ENCODE data around the gene FAM217A. TPM values are rescaled to one million over a fixed set of nuclear protein-coding genes. Genes with fewer than 3 reads are reported as not detected.
"Not testable (repeated sequence)": the region's sequence is repeated elsewhere in the genome, so short reads cannot be mapped to it uniquely, and the experiment has no call there.

Gene FAM217A
- total and polyA plus RNA-seq, 2 donors: under 0.01 to 0.05 TPM

GRCh38 chr6:4112366-4112765, 33.4 kb upstream of the FAM217A start:
- WGBS: over 99% methylated on average over 3 of the region's 3 CpGs
- Histone ChIP-seq H3K4me3 (ENCODE audit: low read length in 2 of 2) (no peak overlapping the region), H3K4me1 (ENCODE audit: control insufficient read depth in 2 of 2, insufficient read depth in 2 of 2, low read length in 2 of 2) (no peaks in the 10 kb centered on the region), H3K9me3 (ENCODE audit: control insufficient read depth in 2 of 2, insufficient read depth in 1 of 2, low read length in 1 of 2) (no peaks in the 10 kb centered on the region), H3K27me3 (ENCODE audit: control insufficient read depth in 2 of 2, insufficient read depth in 1 of 2, low read length in 1 of 2) (no peaks in the 10 kb centered on the region), H3K27ac (ENCODE audit: low read depth in 1 of 2, low read length in 1 of 2) (no peak overlapping the region), H3K36me3 (ENCODE audit: control insufficient read depth in 2 of 2, insufficient read depth in 2 of 2, low read length in 1 of 2) (peaks cover 9 to 20% of the 10 kb centered on the region in 2 donors)
- DNase-seq (ENCODE audit: low read depth in 6 of 9, low spot score in 9 of 9): no peak

- not testable (repeated sequence) for H3K4me1 ChIP-seq (ENCODE audit: control insufficient read depth in 2 of 2, insufficient read depth in 2 of 2, low read length in 2 of 2); H3K36me3 ChIP-seq (ENCODE audit: control insufficient read depth in 2 of 2, insufficient read depth in 2 of 2, low read length in 1 of 2); H3K27me3 ChIP-seq (ENCODE audit: control insufficient read depth in 2 of 2, insufficient read depth in 1 of 2, low read length in 1 of 2); H3K27ac ChIP-seq (ENCODE audit: low read depth in 1 of 2, low read length in 1 of 2); H3K9me3 ChIP-seq (ENCODE audit: control insufficient read depth in 2 of 2, insufficient read depth in 1 of 2, low read length in 1 of 2); DNase-seq (ENCODE audit: low read depth in 6 of 9, low spot score in 9 of 9); H3K4me3 ChIP-seq (ENCODE audit: low read length in 2 of 2)
- 88% methylated on average over 4 of the region's 4 CpGs for WGBS
These were observed 30.5 kb upstream of the FAM217A start for GRCh38 chr6:4109363-4109815.

GRCh38 chr6:4108561-4109093, 29.7 kb upstream of the FAM217A start:
- Histone ChIP-seq H3K36me3 (ENCODE audit: control insufficient read depth in 2 of 2, insufficient read depth in 2 of 2, low read length in 1 of 2) (no peaks in the 10 kb centered on the region), H3K9me3 (ENCODE audit: control insufficient read depth in 2 of 2, insufficient read depth in 1 of 2, low read length in 1 of 2) (no peaks in the 10 kb centered on the region), H3K27ac (ENCODE audit: low read depth in 1 of 2, low read length in 1 of 2) (no peak overlapping the region), H3K4me3 (ENCODE audit: low read length in 2 of 2) (no peak overlapping the region), H3K27me3 (ENCODE audit: control insufficient read depth in 2 of 2, insufficient read depth in 1 of 2, low read length in 1 of 2) (no peaks in the 10 kb centered on the region), H3K4me1 (ENCODE audit: control insufficient read depth in 2 of 2, insufficient read depth in 2 of 2, low read length in 2 of 2) (no peaks in the 10 kb centered on the region)
- WGBS: 94% methylated on average over 9 of the region's 9 CpGs
- no peak for DNase-seq (ENCODE audit: low read depth in 6 of 9, low spot score in 9 of 9)

GRCh38 chr6:4107873-4108272, 28.9 kb upstream of the FAM217A start:
- no peak overlapping the region for H3K4me3 ChIP-seq (ENCODE audit: low read length in 2 of 2)
- H3K9me3 ChIP-seq (ENCODE audit: control insufficient read depth in 2 of 2, insufficient read depth in 1 of 2, low read length in 1 of 2): no peaks in the 10 kb centered on the region
- no peak overlapping the region for H3K27ac ChIP-seq (ENCODE audit: low read depth in 1 of 2, low read length in 1 of 2)
- no peak for DNase-seq (ENCODE audit: low read depth in 6 of 9, low spot score in 9 of 9)
- WGBS: 97% methylated on average over 2 of the region's 2 CpGs
- no peaks in the 10 kb centered on the region for H3K4me1 ChIP-seq (ENCODE audit: control insufficient read depth in 2 of 2, insufficient read depth in 2 of 2, low read length in 2 of 2)
- H3K36me3 ChIP-seq (ENCODE audit: control insufficient read depth in 2 of 2, insufficient read depth in 2 of 2, low read length in 1 of 2): no peaks in the 10 kb centered on the region
- no peaks in the 10 kb centered on the region for H3K27me3 ChIP-seq (ENCODE audit: control insufficient read depth in 2 of 2, insufficient read depth in 1 of 2, low read length in 1 of 2)

- WGBS: 92% methylated on average over 4 of the region's 4 CpGs
- no peak for DNase-seq (ENCODE audit: low read depth in 6 of 9, low spot score in 9 of 9)
These were observed 27.1 kb upstream of the FAM217A start for GRCh38 chr6:4105980-4106536.

GRCh38 chr6:4103929-4104328, 25.0 kb upstream of the FAM217A start:
- no peaks in the 10 kb centered on the region for H3K36me3 ChIP-seq (ENCODE audit: control insufficient read depth in 2 of 2, insufficient read depth in 2 of 2, low read length in 1 of 2)
- no peak overlapping the region for H3K27ac ChIP-seq (ENCODE audit: low read depth in 1 of 2, low read length in 1 of 2)
- H3K4me1 ChIP-seq (ENCODE audit: control insufficient read depth in 2 of 2, insufficient read depth in 2 of 2, low read length in 2 of 2): no peaks in the 10 kb centered on the region
- H3K9me3 ChIP-seq (ENCODE audit: control insufficient read depth in 2 of 2, insufficient read depth in 1 of 2, low read length in 1 of 2): no peaks in the 10 kb centered on the region
- 97% methylated on average over 5 of the region's 5 CpGs for WGBS
- no peak overlapping the region for H3K4me3 ChIP-seq (ENCODE audit: low read length in 2 of 2)
- no peak for DNase-seq (ENCODE audit: low read depth in 6 of 9, low spot score in 9 of 9)
- no peaks in the 10 kb centered on the region for H3K27me3 ChIP-seq (ENCODE audit: control insufficient read depth in 2 of 2, insufficient read depth in 1 of 2, low read length in 1 of 2)

More at GRCh38 chr6:4105980-4106536, 27.1 kb upstream of the FAM217A start:
- no peak overlapping the region for H3K4me3 ChIP-seq (ENCODE audit: low read length in 2 of 2)
- no peaks in the 10 kb centered on the region for H3K9me3 ChIP-seq (ENCODE audit: control insufficient read depth in 2 of 2, insufficient read depth in 1 of 2, low read length in 1 of 2)
- H3K36me3 ChIP-seq (ENCODE audit: control insufficient read depth in 2 of 2, insufficient read depth in 2 of 2, low read length in 1 of 2): no peaks in the 10 kb centered on the region
- no peaks in the 10 kb centered on the region for H3K27me3 ChIP-seq (ENCODE audit: control insufficient read depth in 2 of 2, insufficient read depth in 1 of 2, low read length in 1 of 2)
- no peak overlapping the region for H3K27ac ChIP-seq (ENCODE audit: low read depth in 1 of 2, low read length in 1 of 2)
- H3K4me1 ChIP-seq (ENCODE audit: control insufficient read depth in 2 of 2, insufficient read depth in 2 of 2, low read length in 2 of 2): no peaks in the 10 kb centered on the region

- no peak for DNase-seq (ENCODE audit: low read depth in 6 of 9, low spot score in 9 of 9)
- Histone ChIP-seq H3K4me1 (ENCODE audit: control insufficient read depth in 2 of 2, insufficient read depth in 2 of 2, low read length in 2 of 2) (no peaks in the 10 kb centered on the region), H3K27me3 (ENCODE audit: control insufficient read depth in 2 of 2, insufficient read depth in 1 of 2, low read length in 1 of 2) (no peaks in the 10 kb centered on the region), H3K4me3 (ENCODE audit: low read length in 2 of 2) (no peak overlapping the region), H3K9me3 (ENCODE audit: control insufficient read depth in 2 of 2, insufficient read depth in 1 of 2, low read length in 1 of 2) (no peaks in the 10 kb centered on the region), H3K36me3 (ENCODE audit: control insufficient read depth in 2 of 2, insufficient read depth in 2 of 2, low read length in 1 of 2) (no peaks in the 10 kb centered on the region), H3K27ac (ENCODE audit: low read depth in 1 of 2, low read length in 1 of 2) (no peak overlapping the region)
- WGBS: 96% methylated on average over 6 of the region's 6 CpGs
These were observed 23.8 kb upstream of the FAM217A start for GRCh38 chr6:4102687-4103244.

GRCh38 chr6:4101298-4101697, 22.4 kb upstream of the FAM217A start:
- DNase-seq (ENCODE audit: low read depth in 6 of 9, low spot score in 9 of 9): no peak
- Histone ChIP-seq H3K4me1 (ENCODE audit: control insufficient read depth in 2 of 2, insufficient read depth in 2 of 2, low read length in 2 of 2) (no peaks in the 10 kb centered on the region), H3K4me3 (ENCODE audit: low read length in 2 of 2) (no peak overlapping the region), H3K9me3 (ENCODE audit: control insufficient read depth in 2 of 2, insufficient read depth in 1 of 2, low read length in 1 of 2) (no peaks in the 10 kb centered on the region), H3K27ac (ENCODE audit: low read depth in 1 of 2, low read length in 1 of 2) (no peak overlapping the region), H3K36me3 (ENCODE audit: control insufficient read depth in 2 of 2, insufficient read depth in 2 of 2, low read length in 1 of 2) (no peaks in the 10 kb centered on the region), H3K27me3 (ENCODE audit: control insufficient read depth in 2 of 2, insufficient read depth in 1 of 2, low read length in 1 of 2) (no peaks in the 10 kb centered on the region)
- 80% methylated on average over 3 of the region's 3 CpGs for WGBS

GRCh38 chr6:4100655-4101054, 21.7 kb upstream of the FAM217A start:
- no peak overlapping the region for H3K4me3 ChIP-seq (ENCODE audit: low read length in 2 of 2)
- WGBS: 72% methylated on average over 5 of the region's 5 CpGs
- no peaks in the 10 kb centered on the region for H3K4me1 ChIP-seq (ENCODE audit: control insufficient read depth in 2 of 2, insufficient read depth in 2 of 2, low read length in 2 of 2)
- no peak for DNase-seq (ENCODE audit: low read depth in 6 of 9, low spot score in 9 of 9)
- no peak overlapping the region for H3K27ac ChIP-seq (ENCODE audit: low read depth in 1 of 2, low read length in 1 of 2)
- H3K36me3 ChIP-seq (ENCODE audit: control insufficient read depth in 2 of 2, insufficient read depth in 2 of 2, low read length in 1 of 2): no peaks in the 10 kb centered on the region
- H3K27me3 ChIP-seq (ENCODE audit: control insufficient read depth in 2 of 2, insufficient read depth in 1 of 2, low read length in 1 of 2): no peaks in the 10 kb centered on the region
- H3K9me3 ChIP-seq (ENCODE audit: control insufficient read depth in 2 of 2, insufficient read depth in 1 of 2, low read length in 1 of 2): no peaks in the 10 kb centered on the region

Data from thymus (tissue), 11 donors.